Activated gamma-delta T cell treated with Interleukin-2 at 50 U/mL for 16 hours (primary cell): ENCODE data around the gene SPRY1.

Experiments used
- DNase-seq: peaks from one replicate; pipeline ENCODE4 v3.0.0-alpha.2; 2020

Gene SPRY1

DNA sequence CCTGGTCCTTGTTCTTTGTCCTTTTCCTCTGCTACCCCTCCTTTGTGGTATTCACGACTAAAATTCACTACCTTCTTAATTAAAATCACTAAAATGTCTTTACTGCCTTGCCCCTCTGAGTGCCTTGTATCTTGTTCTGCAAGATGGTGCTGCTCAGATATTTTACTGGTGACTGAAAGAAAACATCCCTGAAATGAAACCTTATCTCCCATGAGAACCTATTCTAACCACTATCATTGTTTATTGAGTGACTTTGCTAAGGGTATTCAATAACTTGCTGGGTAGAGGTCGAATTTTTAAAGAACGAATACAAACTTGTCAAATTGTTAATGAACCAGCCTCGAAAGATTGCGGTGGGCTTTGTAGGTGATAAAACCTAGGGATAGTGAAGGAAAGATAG is 52.8 kb downstream of the SPRY1 start:
- DNase-seq = no peak

DNA sequence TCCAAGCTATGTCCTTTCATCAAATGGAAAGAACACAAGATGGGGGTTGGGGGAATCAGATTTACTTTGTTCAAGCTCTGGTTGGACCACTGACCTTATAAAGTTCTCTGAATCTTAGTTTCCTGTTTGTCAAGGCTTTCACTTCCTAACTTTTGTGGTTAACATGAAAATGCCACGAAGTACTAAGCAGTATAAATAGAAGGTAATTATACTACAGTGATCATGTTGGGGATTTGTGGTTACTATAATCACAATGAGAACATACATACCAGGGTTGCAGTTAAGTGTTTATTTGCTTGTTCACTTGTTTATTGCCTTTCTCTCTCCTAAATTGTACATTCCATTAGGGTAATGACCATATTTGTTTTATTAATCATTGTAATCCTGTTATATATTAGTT is 53.2 kb downstream of the SPRY1 start:
- DNase-seq = no peak

GRCh38 chr4:123450393-123450792 is 53.8 kb downstream of the SPRY1 start:
- DNase-seq = no peak

DNA sequence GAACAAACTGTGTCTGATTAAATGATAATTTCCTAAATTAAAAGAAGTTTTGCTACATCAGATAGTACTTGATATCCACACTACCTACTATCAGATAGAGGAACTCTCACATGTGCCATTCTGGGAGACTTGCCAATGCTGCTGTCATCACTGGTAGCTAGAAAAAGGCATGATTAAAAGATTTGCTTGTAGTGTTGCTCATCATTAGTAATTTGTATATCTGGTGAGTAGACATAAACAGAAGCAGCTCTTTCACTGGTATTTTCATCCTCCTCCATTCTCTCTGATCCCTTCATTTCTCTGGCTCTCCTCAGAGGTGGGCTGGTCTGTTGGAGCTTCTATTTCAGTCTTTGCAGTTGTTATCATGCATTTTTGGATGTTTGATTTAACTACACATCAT is 56.0 kb downstream of the SPRY1 start:
- no peak for DNase-seq

GRCh38 chr4:123453061-123453680 is 56.6 kb downstream of the SPRY1 start:
- DNase-seq = no peak
